ENCODE results near the gene RAP2A.

- TF ChIP-seq CTCF (IDR thresholded peaks at IDR 0.05): no peak
- TF ChIP-seq EZH2phosphoT487 (IDR thresholded peaks at IDR 0.05): no peak
These were observed 14.7 kb downstream of the RAP2A start for GRCh38 chr13:97448503-97449251.

All from neural progenitor cell (in vitro differentiated cells).